CD4-positive, alpha-beta memory T cell (primary cell): Measurements from ENCODE around the gene SEC16A. TPM values are rescaled to one million over a fixed set of nuclear protein-coding genes. Genes with fewer than 3 reads are reported as not detected.

Experiments used
- CTCF ChIA-PET: fragments of 350-600 bp; sonication (Branson Sonifier 250); formaldehyde crosslinking; loops from one replicate; lab custom pipeline; 2021; ENCODE audit warnings: inconsistent platforms; ENCODE audit not compliant: partially characterized antibody; lab: Charles Lee
- POLR2A ChIA-PET: fragments of 350-600 bp; sonication (Branson Sonifier 250); formaldehyde crosslinking; loops from one replicate; lab custom pipeline; 2021; ENCODE audit not compliant: partially characterized antibody; lab: Charles Lee
- DNase-seq, 5 donors: peaks; one replicate each; pipeline versions ENCODE4 v3.0.0 to v3.0.0-alpha.2; 2020 to 2022; ENCODE audit warnings: mixed read lengths in 1 of 5
- H3K27ac ChIP-seq: one replicate; pipeline ENCODE4 v1.7.0; 2013; ENCODE audit warnings: low read depth, low read length
- H3K27me3 ChIP-seq: 2 replicates; pipeline ENCODE4 v1.7.0; 2013; ENCODE audit warnings: mild to moderate bottlenecking, low read length, moderate library complexity; ENCODE audit not compliant: insufficient read depth
- H3K36me3 ChIP-seq: 2 replicates; pipeline ENCODE4 v1.7.0; 2013; ENCODE audit warnings: mild to moderate bottlenecking, low read length, moderate library complexity; ENCODE audit not compliant: insufficient read depth
- H3K4me1 ChIP-seq: 2 replicates; pipeline ENCODE4 v1.7.0; 2013; ENCODE audit warnings: mild to moderate bottlenecking, low read length, moderate library complexity; ENCODE audit not compliant: insufficient read depth
- H3K4me3 ChIP-seq, 2 donors: one replicate each; pipeline ENCODE4 v1.7.0; 2013; ENCODE audit warnings: low read length in 2 of 2, mild to moderate bottlenecking in 1 of 2
- H3K9me3 ChIP-seq, 2 donors: one replicate each; pipeline ENCODE4 v1.7.0; 2013; ENCODE audit warnings: low read length in 2 of 2, control low read depth in 1 of 2; ENCODE audit not compliant: control insufficient read depth in 1 of 2
- H3K27ac Mint-ChIP-seq, 7 donors: one replicate each; pipeline ENCODE4 v1.8.0; 2020 to 2021; ENCODE audit warnings: mixed read lengths in 7 of 7, mild to moderate bottlenecking in 6 of 7, inconsistent platforms in 3 of 7, moderate library complexity in 3 of 7
- H3K27me3 Mint-ChIP-seq, 2 donors: one replicate each; pipeline ENCODE4 v1.8.0; 2020 to 2021; ENCODE audit warnings: mixed read lengths in 2 of 2
- H3K36me3 Mint-ChIP-seq, 2 donors: one replicate each; pipeline ENCODE4 v1.8.0; 2020 to 2021; ENCODE audit warnings: mixed read lengths in 2 of 2, inconsistent platforms in 1 of 2, mild to moderate bottlenecking in 1 of 2
- H3K4me1 Mint-ChIP-seq, 4 donors: one replicate each; pipeline ENCODE4 v1.8.0; 2020 to 2021; ENCODE audit warnings: mixed read lengths in 4 of 4, mild to moderate bottlenecking in 1 of 4
- H3K4me3 Mint-ChIP-seq, 8 donors: one replicate each; pipeline ENCODE4 v1.8.0; 2020 to 2021; ENCODE audit warnings: mixed read lengths in 8 of 8, mild to moderate bottlenecking in 7 of 8, moderate library complexity in 6 of 8, inconsistent platforms in 3 of 8
- H3K9me3 Mint-ChIP-seq, 8 donors: one replicate each; pipeline ENCODE4 v1.8.0; 2020 to 2021; ENCODE audit warnings: mixed read lengths in 8 of 8, mild to moderate bottlenecking in 5 of 8, inconsistent platforms in 3 of 8, moderate library complexity in 1 of 8
- intact Hi-C: fragments of 100-400 bp; cut with micrococcal nuclease; formaldehyde crosslinking; loops from one replicate; pipeline ENCODE4 v1.15.1; 2023
- polyA plus RNA-seq, 2 donors: library from polyadenylated mRNA; unstranded; fragments of 300-500 nt; fragmentation: Illumina TruSeq; gene quantifications; one replicate each; pipeline ENCODE4 v1.2.3, GENCODE V29; 2021
- total RNA-seq, 2 experiments: library from RNA; stranded (reverse); gene quantifications; one replicate each; pipeline ENCODE4 v1.2.3, GENCODE V29; 2021

Gene SEC16A
- total and polyA plus RNA-seq, 4 experiments from 2014 or later: 6.6 to 87.7 (median 61.1) TPM

GRCh38 chr9:136511144-136511669 lies 28.4 kb upstream of the SEC16A start:
- intact Hi-C loops: no loop called here
- peaks cover 44% of the 10 kb centered on the region for H3K36me3 ChIP-seq
- Mint-ChIP-seq H3K4me1 (no peaks in the 10 kb centered on the region), H3K27ac (no peak overlapping the region), H3K36me3 (peaks cover under 1 to 14% of the 10 kb centered on the region in 2 donors), H3K27me3 (no peaks in the 10 kb centered on the region), H3K4me3 (no peak overlapping the region), H3K9me3 (no peaks in the 10 kb centered on the region)
- no peak overlapping the region for H3K4me3 ChIP-seq
- H3K4me1 ChIP-seq: no peaks in the 10 kb centered on the region
- ChIA-PET POLR2A (no interaction called here), CTCF (no interaction called here)
- no peaks in the 10 kb centered on the region for H3K27me3 ChIP-seq
- no peak for DNase-seq
- H3K27ac ChIP-seq: no peak overlapping the region
- H3K9me3 ChIP-seq: no peaks in the 10 kb centered on the region

GRCh38 chr9:136510561-136510960 lies 27.7 kb upstream of the SEC16A start:
- peaks cover 48% of the 10 kb centered on the region for H3K36me3 ChIP-seq
- Mint-ChIP-seq H3K36me3 (peaks cover 4 to 13% of the 10 kb centered on the region in 2 donors), H3K4me1 (no peaks in the 10 kb centered on the region), H3K27ac (no peak overlapping the region), H3K4me3 (no peak overlapping the region), H3K27me3 (no peaks in the 10 kb centered on the region), H3K9me3 (no peaks in the 10 kb centered on the region)
- DNase-seq: no peak
- H3K27ac ChIP-seq: no peak overlapping the region
- no peaks in the 10 kb centered on the region for H3K4me1 ChIP-seq
- H3K9me3 ChIP-seq: no peaks in the 10 kb centered on the region
- H3K4me3 ChIP-seq: no peak overlapping the region
- no peaks in the 10 kb centered on the region for H3K27me3 ChIP-seq
- ChIA-PET POLR2A (no interaction called here), CTCF (no interaction called here)
- intact Hi-C loops: no loop called here

GRCh38 chr9:136509549-136509948 lies 26.7 kb upstream of the SEC16A start:
- Mint-ChIP-seq H3K4me1 (no peaks in the 10 kb centered on the region), H3K9me3 (no peaks in the 10 kb centered on the region), H3K4me3 (no peak overlapping the region), H3K27ac (peak overlapping the region in 1 of 7 donors; percentile 24), H3K27me3 (no peaks in the 10 kb centered on the region), H3K36me3 (peaks cover 4 to 13% of the 10 kb centered on the region in 2 donors)
- POLR2A ChIA-PET: no interaction called here
- intact Hi-C loops: no loop called here
- Histone ChIP-seq H3K27ac (no peak overlapping the region), H3K9me3 (no peaks in the 10 kb centered on the region), H3K4me3 (no peak overlapping the region), H3K4me1 (no peaks in the 10 kb centered on the region), H3K27me3 (no peaks in the 10 kb centered on the region), H3K36me3 (peaks cover 52% of the 10 kb centered on the region)
- DNase-seq: no peak
- CTCF ChIA-PET: no interaction called here

- no peaks in the 10 kb centered on the region for H3K27me3 Mint-ChIP-seq
- no peak overlapping the region for H3K27ac ChIP-seq
- peaks cover 58% of the 10 kb centered on the region for H3K36me3 ChIP-seq
- H3K9me3 Mint-ChIP-seq: no peaks in the 10 kb centered on the region
- no peaks in the 10 kb centered on the region for H3K4me1 ChIP-seq
- no peak overlapping the region for H3K4me3 ChIP-seq
- H3K4me3 Mint-ChIP-seq: no peak overlapping the region
- H3K36me3 Mint-ChIP-seq: peaks cover 4 to 15% of the 10 kb centered on the region in 2 donors
- H3K27ac Mint-ChIP-seq: peak overlapping the region in 1 of 7 donors; percentile 24
- no peaks in the 10 kb centered on the region for H3K4me1 Mint-ChIP-seq
- no peaks in the 10 kb centered on the region for H3K9me3 ChIP-seq
- CTCF ChIA-PET: no interaction called here
- intact Hi-C loops: no loop called here
- no peaks in the 10 kb centered on the region for H3K27me3 ChIP-seq
- POLR2A ChIA-PET: no interaction called here
- no peak for DNase-seq
Measured at GRCh38 chr9:136508729-136509500, 26.1 kb upstream of the SEC16A start.

- H3K36me3 Mint-ChIP-seq: peaks cover 4 to 15% of the 10 kb centered on the region in 2 donors
- Histone ChIP-seq H3K4me3 (no peak overlapping the region), H3K4me1 (no peaks in the 10 kb centered on the region), H3K36me3 (peaks cover 63% of the 10 kb centered on the region), H3K27ac (no peak overlapping the region), H3K9me3 (no peaks in the 10 kb centered on the region), H3K27me3 (no peaks in the 10 kb centered on the region)
- H3K4me3 Mint-ChIP-seq: no peak overlapping the region
- CTCF ChIA-PET: no interaction called here
- H3K27me3 Mint-ChIP-seq: no peaks in the 10 kb centered on the region
- H3K9me3 Mint-ChIP-seq: no peaks in the 10 kb centered on the region
- no peak for DNase-seq
- H3K4me1 Mint-ChIP-seq: no peaks in the 10 kb centered on the region
- POLR2A ChIA-PET: no interaction called here
- intact Hi-C loops: no loop called here
- no peak overlapping the region for H3K27ac Mint-ChIP-seq
Measured at GRCh38 chr9:136507992-136508375, 25.1 kb upstream of the SEC16A start.

GRCh38 chr9:136507221-136507991 lies 24.6 kb upstream of the SEC16A start:
- Histone ChIP-seq H3K27me3 (no peaks in the 10 kb centered on the region), H3K9me3 (no peaks in the 10 kb centered on the region), H3K36me3 (peaks cover 63% of the 10 kb centered on the region), H3K4me3 (no peak overlapping the region), H3K4me1 (no peaks in the 10 kb centered on the region), H3K27ac (no peak overlapping the region)
- ChIA-PET POLR2A (no interaction called here), CTCF (no interaction called here)
- Mint-ChIP-seq H3K27ac (peak overlapping the region in 1 of 7 donors; percentile 60), H3K9me3 (no peaks in the 10 kb centered on the region), H3K4me3 (no peak overlapping the region), H3K27me3 (no peaks in the 10 kb centered on the region), H3K36me3 (peaks cover 7 to 16% of the 10 kb centered on the region in 2 donors), H3K4me1 (no peaks in the 10 kb centered on the region)
- intact Hi-C loops: no loop called here
- no peak for DNase-seq

- POLR2A ChIA-PET: no interaction called here
- H3K4me1 ChIP-seq: no peaks in the 10 kb centered on the region
- no peaks in the 10 kb centered on the region for H3K27me3 Mint-ChIP-seq
- no peak overlapping the region for H3K4me3 Mint-ChIP-seq
- H3K4me1 Mint-ChIP-seq: no peaks in the 10 kb centered on the region
- peaks cover 63% of the 10 kb centered on the region for H3K36me3 ChIP-seq
- intact Hi-C loops: no loop called here
- CTCF ChIA-PET: no interaction called here
- H3K27ac ChIP-seq: no peak overlapping the region
- no peaks in the 10 kb centered on the region for H3K27me3 ChIP-seq
- no peaks in the 10 kb centered on the region for H3K9me3 Mint-ChIP-seq
- DNase-seq: no peak
- no peak overlapping the region for H3K27ac Mint-ChIP-seq
- H3K4me3 ChIP-seq: no peak overlapping the region
- no peaks in the 10 kb centered on the region for H3K9me3 ChIP-seq
- peaks cover 9 to 19% of the 10 kb centered on the region in 2 donors for H3K36me3 Mint-ChIP-seq
Measured at GRCh38 chr9:136506425-136506824, 23.6 kb upstream of the SEC16A start.
